ENCODE measurements around the gene STK17A. TPM values are rescaled to one million over a fixed set of nuclear protein-coding genes. Genes with fewer than 3 reads are reported as not detected.
"Not testable (repeated sequence)": the region's sequence is repeated elsewhere in the genome, so short reads cannot be mapped to it uniquely, and the experiment has no call there.

Gene STK17A
- total and polyA plus RNA-seq, 4 experiments from 2014 or later, result 118 to 168 (median 129) TPM

GRCh38 chr7:43577485-43577951, 5.4 kb upstream of the STK17A start:
- CTCF ChIA-PET (ENCODE audit: partially characterized antibody), result interaction anchor here (1.5 to 13.2 kb wide), 3 partner anchors 122 to 144 kb away, joined by 4 to 670 read pairs (median 5); no protein-coding TSS in a partner anchor
- DNase-seq, result no peak
- intact Hi-C loops (cut with micrococcal nuclease), result no loop called here
- no peak overlapping the region for H3K4me3 ChIP-seq (ENCODE audit: low read length in 2 of 2)
- peaks cover 3 to 11% (median 6%) of the 10 kb centered on the region in 4 donors for H3K4me1 Mint-ChIP-seq
- H3K4me1 ChIP-seq (ENCODE audit: insufficient read depth, low read length), result peaks cover 7% of the 10 kb centered on the region
- peaks cover 1 to 2% of the 10 kb centered on the region in 2 donors for H3K27me3 Mint-ChIP-seq
- no peak overlapping the region for H3K4me3 Mint-ChIP-seq
- H3K27me3 ChIP-seq (ENCODE audit: insufficient read depth, low read length), result no peaks in the 10 kb centered on the region
- peaks cover 0 to 1% of the 10 kb centered on the region in 2 donors for H3K36me3 Mint-ChIP-seq
- POLR2A ChIA-PET (ENCODE audit: partially characterized antibody), result no interaction called here
- H3K27ac ChIP-seq (ENCODE audit: low read depth, low read length), result no peak overlapping the region
- no peaks in the 10 kb centered on the region for H3K36me3 ChIP-seq (ENCODE audit: insufficient read depth, low read length)
- H3K9me3 Mint-ChIP-seq, result peaks cover 0 to 5% (median 0%) of the 10 kb centered on the region in 8 donors
- peak overlapping the region in 1 of 7 donors; percentile 33 for H3K27ac Mint-ChIP-seq
- no peaks in the 10 kb centered on the region for H3K9me3 ChIP-seq (ENCODE audit: control insufficient read depth in 1 of 2, low read length in 2 of 2)

- POLR2A ChIA-PET (ENCODE audit: partially characterized antibody), result interaction anchor here (0.7 to 13.3 kb wide), 38 partner anchors 7 to 285 kb away, joined by 3 to 393 read pairs (median 6); partner anchors contain the start of genes BLVRA, COA1 and MRPS24
These were observed 701 bp downstream of the STK17A start for GRCh38 chr7:43583424-43584194.

GRCh38 chr7:43584195-43584586, 1.3 kb downstream of the STK17A start:
- intact Hi-C loops (cut with micrococcal nuclease), result no loop called here
- Mint-ChIP-seq H3K4me1 (peaks cover 24 to 60% (median 30%) of the 10 kb centered on the region in 4 donors), H3K27ac (peak overlapping the region; percentile 93 to 100 (median 98)), H3K27me3 (peaks cover 2 to 9% of the 10 kb centered on the region in 2 donors), H3K36me3 (peaks cover 0 to 30% of the 10 kb centered on the region in 2 donors), H3K4me3 (peak overlapping the region; percentile 93 to 99 (median 98)), H3K9me3 (peaks cover 0 to 10% (median 0%) of the 10 kb centered on the region in 8 donors)
- peak in 3 of 5 donors; percentile 45 to 54 (median 45) for DNase-seq
- Histone ChIP-seq H3K4me1 (ENCODE audit: insufficient read depth, low read length) (peaks cover 34% of the 10 kb centered on the region), H3K27ac (ENCODE audit: low read depth, low read length) (peak overlapping the region; percentile 87), H3K4me3 (ENCODE audit: low read length in 2 of 2) (peak overlapping the region; percentile 73 to 97), H3K36me3 (ENCODE audit: insufficient read depth, low read length) (no peaks in the 10 kb centered on the region), H3K9me3 (ENCODE audit: control insufficient read depth in 1 of 2, low read length in 2 of 2) (no peaks in the 10 kb centered on the region), H3K27me3 (ENCODE audit: insufficient read depth, low read length) (no peaks in the 10 kb centered on the region)
- ChIA-PET CTCF (ENCODE audit: partially characterized antibody) (interaction anchor here (1.4 to 13.2 kb wide), 9 partner anchors 10 to 254 kb away, joined by 3 to 670 read pairs (median 46); no protein-coding TSS in a partner anchor), POLR2A (ENCODE audit: partially characterized antibody) (interaction anchor here (0.8 to 13.3 kb wide), 17 partner anchors 10 to 652 kb away, joined by 3 to 393 read pairs (median 9); partner anchors contain the start of genes COA1, MRPL32 and PSMA2)

More at GRCh38 chr7:43583424-43584194, 701 bp downstream of the STK17A start:
- Mint-ChIP-seq H3K27ac (peak overlapping the region; percentile 93 to 100 (median 98)), H3K27me3 (peaks cover 2 to 9% of the 10 kb centered on the region in 2 donors), H3K9me3 (peaks cover 0 to 10% (median 0%) of the 10 kb centered on the region in 8 donors), H3K4me1 (peaks cover 19 to 54% (median 24%) of the 10 kb centered on the region in 4 donors), H3K36me3 (peaks cover 0 to 28% of the 10 kb centered on the region in 2 donors), H3K4me3 (peak overlapping the region; percentile 93 to 99 (median 98))
- Histone ChIP-seq H3K4me1 (ENCODE audit: insufficient read depth, low read length) (peaks cover 28% of the 10 kb centered on the region), H3K9me3 (ENCODE audit: control insufficient read depth in 1 of 2, low read length in 2 of 2) (no peaks in the 10 kb centered on the region), H3K4me3 (ENCODE audit: low read length in 2 of 2) (peak overlapping the region; percentile 73 to 97), H3K36me3 (ENCODE audit: insufficient read depth, low read length) (no peaks in the 10 kb centered on the region), H3K27me3 (ENCODE audit: insufficient read depth, low read length) (no peaks in the 10 kb centered on the region), H3K27ac (ENCODE audit: low read depth, low read length) (peak overlapping the region; percentile 87)
- intact Hi-C loops (cut with micrococcal nuclease), result loop anchor here (1.0 to 2.0 kb wide), 5 partner anchors 9 to 651 kb away; partner anchors contain the start of genes COA1, MRPL32 and PSMA2
- peak; percentile 76 to 85 (median 82) for DNase-seq
- CTCF ChIA-PET (ENCODE audit: partially characterized antibody), result interaction anchor here (0.6 to 13.2 kb wide), 66 partner anchors 8 to 707 kb away, joined by 3 to 670 read pairs (median 9); partner anchors contain the start of genes BLVRA, COA1, MRPL32 and PSMA2

- H3K9me3 Mint-ChIP-seq; DNase-seq; intact Hi-C loops (cut with micrococcal nuclease); H3K9me3 ChIP-seq (ENCODE audit: control insufficient read depth in 1 of 2, low read length in 2 of 2); H3K27me3 ChIP-seq (ENCODE audit: insufficient read depth, low read length); H3K27me3 Mint-ChIP-seq; H3K36me3 ChIP-seq (ENCODE audit: insufficient read depth, low read length): not testable (repeated sequence)
- Mint-ChIP-seq H3K4me1 (peaks cover 28 to 65% (median 35%) of the 10 kb centered on the region in 4 donors), H3K36me3 (peaks cover 0 to 34% of the 10 kb centered on the region in 2 donors), H3K27ac (peak overlapping the region; percentile 93 to 100 (median 98)), H3K4me3 (peak overlapping the region; percentile 93 to 99 (median 98))
- peaks cover 39% of the 10 kb centered on the region for H3K4me1 ChIP-seq (ENCODE audit: insufficient read depth, low read length)
- peak overlapping the region; percentile 87 for H3K27ac ChIP-seq (ENCODE audit: low read depth, low read length)
- ChIA-PET CTCF (ENCODE audit: partially characterized antibody) (interaction anchor here (0.8 to 13.2 kb wide), 7 partner anchors 9 to 253 kb away, joined by 3 to 670 read pairs (median 6); no protein-coding TSS in a partner anchor), POLR2A (ENCODE audit: partially characterized antibody) (interaction anchor here (0.8 to 13.3 kb wide), 13 partner anchors 10 to 653 kb away, joined by 3 to 393 read pairs (median 6); partner anchors contain the start of genes COA1, MRPL32 and PSMA2)
- H3K4me3 ChIP-seq (ENCODE audit: low read length in 2 of 2), result peak overlapping the region; percentile 73 to 97
These were observed 1.8 kb downstream of the STK17A start for GRCh38 chr7:43584733-43585132.

GRCh38 chr7:43585562-43585961, 2.7 kb downstream of the STK17A start:
- Mint-ChIP-seq H3K4me3 (peak overlapping the region; percentile 93 to 99 (median 98)), H3K9me3 (peaks cover 0 to 10% (median 0%) of the 10 kb centered on the region in 8 donors), H3K27me3 (peaks cover 2 to 9% of the 10 kb centered on the region in 2 donors), H3K4me1 (peaks cover 33 to 73% (median 42%) of the 10 kb centered on the region in 4 donors), H3K36me3 (peaks cover 0 to 34% of the 10 kb centered on the region in 2 donors), H3K27ac (peak overlapping the region; percentile 93 to 100 (median 98))
- ChIA-PET POLR2A (ENCODE audit: partially characterized antibody) (interaction anchor here (0.6 to 13.3 kb wide), 16 partner anchors 13 to 653 kb away, joined by 3 to 393 read pairs (median 6); partner anchors contain the start of genes COA1, MRPL32, MRPS24 and PSMA2), CTCF (ENCODE audit: partially characterized antibody) (interaction anchor here (0.8 to 13.2 kb wide), 11 partner anchors 9 to 253 kb away, joined by 3 to 670 read pairs (median 3); no protein-coding TSS in a partner anchor)
- peak in 3 of 5 donors; percentile 28 to 36 (median 31) for DNase-seq
- peaks cover 46% of the 10 kb centered on the region for H3K4me1 ChIP-seq (ENCODE audit: insufficient read depth, low read length)
- peak overlapping the region; percentile 87 for H3K27ac ChIP-seq (ENCODE audit: low read depth, low read length)
- no peaks in the 10 kb centered on the region for H3K9me3 ChIP-seq (ENCODE audit: control insufficient read depth in 1 of 2, low read length in 2 of 2)
- intact Hi-C loops (cut with micrococcal nuclease), result no loop called here
- H3K27me3 ChIP-seq (ENCODE audit: insufficient read depth, low read length), result no peaks in the 10 kb centered on the region
- no peaks in the 10 kb centered on the region for H3K36me3 ChIP-seq (ENCODE audit: insufficient read depth, low read length)
- H3K4me3 ChIP-seq (ENCODE audit: low read length in 2 of 2), result peak overlapping the region; percentile 73 to 97

- CTCF ChIA-PET (ENCODE audit: partially characterized antibody), result interaction anchor here (0.9 to 13.2 kb wide), 9 partner anchors 8 to 248 kb away, joined by 3 to 670 read pairs (median 5); no protein-coding TSS in a partner anchor
These were observed 3.5 kb downstream of the STK17A start for GRCh38 chr7:43586251-43586900.

More at GRCh38 chr7:43586251-43586900, 3.5 kb downstream of the STK17A start:
- H3K27me3 Mint-ChIP-seq, result peaks cover 0 to 9% of the 10 kb centered on the region in 2 donors
- peaks cover 0 to 37% of the 10 kb centered on the region in 2 donors for H3K36me3 Mint-ChIP-seq
- DNase-seq, result peak in 4 of 5 donors; percentile 61 to 81 (median 72)
- H3K9me3 Mint-ChIP-seq, result peaks cover 0 to 10% (median 0%) of the 10 kb centered on the region in 8 donors
- H3K4me3 Mint-ChIP-seq, result peak overlapping the region; percentile 93 to 99 (median 98)
- Histone ChIP-seq H3K36me3 (ENCODE audit: insufficient read depth, low read length) (no peaks in the 10 kb centered on the region), H3K27ac (ENCODE audit: low read depth, low read length) (peak overlapping the region; percentile 87), H3K27me3 (ENCODE audit: insufficient read depth, low read length) (no peaks in the 10 kb centered on the region), H3K9me3 (ENCODE audit: control insufficient read depth in 1 of 2, low read length in 2 of 2) (no peaks in the 10 kb centered on the region), H3K4me3 (ENCODE audit: low read length in 2 of 2) (peak overlapping the region in 1 of 2 donors; percentile 97), H3K4me1 (ENCODE audit: insufficient read depth, low read length) (peaks cover 54% of the 10 kb centered on the region)
- intact Hi-C loops (cut with micrococcal nuclease), result loop anchor here (2.0 kb wide), 1 partner anchor 14 kb away; no protein-coding TSS in a partner anchor
- POLR2A ChIA-PET (ENCODE audit: partially characterized antibody), result interaction anchor here (0.6 to 13.3 kb wide), 15 partner anchors 18 to 654 kb away, joined by 3 to 393 read pairs (median 6); partner anchors contain the start of genes MRPL32, MRPS24 and PSMA2
- peak overlapping the region; percentile 93 to 100 (median 98) for H3K27ac Mint-ChIP-seq
- peaks cover 39 to 81% (median 48%) of the 10 kb centered on the region in 4 donors for H3K4me1 Mint-ChIP-seq
